GM23338 (cell line): ENCODE measurements around the gene MANEAL.

Experiments
- EZH2 ChIP-seq: fragments of 200-600 bp; sonication (generic); IDR thresholded peaks from one replicate; pipeline ENCODE4 v1.8.0; 2017; ENCODE audit warnings: antibody characterized with exemption, mild to moderate bottlenecking, low read depth; ENCODE audit not compliant: unreplicated experiment
- EZH2phosphoT487 ChIP-seq: fragments of 200-600 bp; sonication (generic); IDR thresholded peaks from one replicate; pipeline ENCODE4 v1.8.1; 2018; ENCODE audit warnings: antibody characterized with exemption; ENCODE audit not compliant: unreplicated experiment
- NANOG ChIP-seq: IDR thresholded peaks from 2 replicates; pipeline ENCODE4 v1.6.1; 2016; ENCODE audit warnings: antibody characterized with exemption, borderline replicate concordance
- POLR2AphosphoS5 ChIP-seq: IDR thresholded peaks from 2 replicates; pipeline ENCODE4 v1.6.1; 2016; ENCODE audit warnings: antibody characterized with exemption, low read depth
- TF ChIP-seq, protein P1 (sequence below), 2 experiments: fragments of 200-600 bp in 1 of 2; sonication (generic) in 1 of 2; conservative IDR thresholded peaks; 2 replicates each; pipeline versions ENCODE4 v1.5.1 to v1.6.1; 2016 to 2017; ENCODE audit warnings: antibody characterized with exemption in 2 of 2, low read depth in 2 of 2, mild to moderate bottlenecking in 2 of 2, moderate library complexity in 1 of 2
- TF ChIP-seq, protein P2 (sequence below): IDR thresholded peaks from one replicate; pipeline ENCODE4 v1.6.1; 2018; ENCODE audit warnings: antibody characterized with exemption; ENCODE audit not compliant: unreplicated experiment

- TF ChIP-seq, protein P1, sequence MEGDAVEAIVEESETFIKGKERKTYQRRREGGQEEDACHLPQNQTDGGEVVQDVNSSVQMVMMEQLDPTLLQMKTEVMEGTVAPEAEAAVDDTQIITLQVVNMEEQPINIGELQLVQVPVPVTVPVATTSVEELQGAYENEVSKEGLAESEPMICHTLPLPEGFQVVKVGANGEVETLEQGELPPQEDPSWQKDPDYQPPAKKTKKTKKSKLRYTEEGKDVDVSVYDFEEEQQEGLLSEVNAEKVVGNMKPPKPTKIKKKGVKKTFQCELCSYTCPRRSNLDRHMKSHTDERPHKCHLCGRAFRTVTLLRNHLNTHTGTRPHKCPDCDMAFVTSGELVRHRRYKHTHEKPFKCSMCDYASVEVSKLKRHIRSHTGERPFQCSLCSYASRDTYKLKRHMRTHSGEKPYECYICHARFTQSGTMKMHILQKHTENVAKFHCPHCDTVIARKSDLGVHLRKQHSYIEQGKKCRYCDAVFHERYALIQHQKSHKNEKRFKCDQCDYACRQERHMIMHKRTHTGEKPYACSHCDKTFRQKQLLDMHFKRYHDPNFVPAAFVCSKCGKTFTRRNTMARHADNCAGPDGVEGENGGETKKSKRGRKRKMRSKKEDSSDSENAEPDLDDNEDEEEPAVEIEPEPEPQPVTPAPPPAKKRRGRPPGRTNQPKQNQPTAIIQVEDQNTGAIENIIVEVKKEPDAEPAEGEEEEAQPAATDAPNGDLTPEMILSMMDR (conservative IDR thresholded peaks at IDR 0.05; ENCODE audit: low read depth in 2 of 2) = no peak
- TF ChIP-seq EZH2 (no peak), NANOG (no peak), EZH2phosphoT487 (no peak), POLR2AphosphoS5 (peak; percentile 86)
- TF ChIP-seq, protein P2, sequence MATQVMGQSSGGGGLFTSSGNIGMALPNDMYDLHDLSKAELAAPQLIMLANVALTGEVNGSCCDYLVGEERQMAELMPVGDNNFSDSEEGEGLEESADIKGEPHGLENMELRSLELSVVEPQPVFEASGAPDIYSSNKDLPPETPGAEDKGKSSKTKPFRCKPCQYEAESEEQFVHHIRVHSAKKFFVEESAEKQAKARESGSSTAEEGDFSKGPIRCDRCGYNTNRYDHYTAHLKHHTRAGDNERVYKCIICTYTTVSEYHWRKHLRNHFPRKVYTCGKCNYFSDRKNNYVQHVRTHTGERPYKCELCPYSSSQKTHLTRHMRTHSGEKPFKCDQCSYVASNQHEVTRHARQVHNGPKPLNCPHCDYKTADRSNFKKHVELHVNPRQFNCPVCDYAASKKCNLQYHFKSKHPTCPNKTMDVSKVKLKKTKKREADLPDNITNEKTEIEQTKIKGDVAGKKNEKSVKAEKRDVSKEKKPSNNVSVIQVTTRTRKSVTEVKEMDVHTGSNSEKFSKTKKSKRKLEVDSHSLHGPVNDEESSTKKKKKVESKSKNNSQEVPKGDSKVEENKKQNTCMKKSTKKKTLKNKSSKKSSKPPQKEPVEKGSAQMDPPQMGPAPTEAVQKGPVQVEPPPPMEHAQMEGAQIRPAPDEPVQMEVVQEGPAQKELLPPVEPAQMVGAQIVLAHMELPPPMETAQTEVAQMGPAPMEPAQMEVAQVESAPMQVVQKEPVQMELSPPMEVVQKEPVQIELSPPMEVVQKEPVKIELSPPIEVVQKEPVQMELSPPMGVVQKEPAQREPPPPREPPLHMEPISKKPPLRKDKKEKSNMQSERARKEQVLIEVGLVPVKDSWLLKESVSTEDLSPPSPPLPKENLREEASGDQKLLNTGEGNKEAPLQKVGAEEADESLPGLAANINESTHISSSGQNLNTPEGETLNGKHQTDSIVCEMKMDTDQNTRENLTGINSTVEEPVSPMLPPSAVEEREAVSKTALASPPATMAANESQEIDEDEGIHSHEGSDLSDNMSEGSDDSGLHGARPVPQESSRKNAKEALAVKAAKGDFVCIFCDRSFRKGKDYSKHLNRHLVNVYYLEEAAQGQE = no peak
Measured at GRCh38 chr1:37807555-37808368, 14.1 kb downstream of the MANEAL start, which contains the start of the genes C1orf122 and YRDC.
